ENCODE measurements around the gene TLR9.

TLR9 gene

GRCh38 chr3:52247409-52248164, 22.1 kb upstream of the TLR9 start:
- no peak for DNase-seq (ENCODE audit: low spot score)

DNA sequence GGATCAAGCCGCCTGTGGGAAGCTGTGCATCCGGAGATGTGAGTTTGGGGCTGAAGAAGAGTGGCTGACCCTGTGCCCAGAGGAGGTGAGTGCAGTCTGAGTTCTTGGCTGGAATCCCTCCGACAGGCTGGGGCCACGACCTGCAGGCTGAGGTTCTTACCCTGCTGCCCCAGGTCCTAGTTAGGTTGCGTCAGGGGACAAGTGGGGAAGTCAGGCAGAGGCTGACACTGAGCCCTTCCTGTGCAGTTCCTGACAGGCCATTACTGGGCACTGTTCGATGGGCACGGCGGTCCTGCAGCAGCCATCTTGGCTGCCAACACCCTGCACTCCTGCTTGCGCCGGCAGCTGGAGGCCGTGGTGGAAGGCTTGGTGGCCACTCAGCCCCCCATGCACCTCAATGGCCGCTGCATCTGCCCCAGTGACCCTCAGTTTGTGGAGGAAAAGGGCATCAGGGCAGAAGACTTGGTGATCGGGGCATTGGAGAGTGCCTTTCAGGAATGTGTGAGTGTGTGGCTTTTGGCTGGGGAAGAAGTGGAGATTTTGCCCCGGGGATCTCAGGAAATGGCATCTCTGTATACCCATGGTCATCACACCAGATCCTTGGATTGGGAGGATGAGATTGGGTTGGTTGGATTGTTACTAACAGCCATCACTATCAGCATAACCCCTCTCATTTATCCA, 21.4 kb upstream of the TLR9 start:
- DNase-seq (ENCODE audit: low spot score) = no peak

- no peak for DNase-seq (ENCODE audit: low spot score)
These were observed 20.8 kb upstream of the TLR9 start for GRCh38 chr3:52246264-52246620.

DNA sequence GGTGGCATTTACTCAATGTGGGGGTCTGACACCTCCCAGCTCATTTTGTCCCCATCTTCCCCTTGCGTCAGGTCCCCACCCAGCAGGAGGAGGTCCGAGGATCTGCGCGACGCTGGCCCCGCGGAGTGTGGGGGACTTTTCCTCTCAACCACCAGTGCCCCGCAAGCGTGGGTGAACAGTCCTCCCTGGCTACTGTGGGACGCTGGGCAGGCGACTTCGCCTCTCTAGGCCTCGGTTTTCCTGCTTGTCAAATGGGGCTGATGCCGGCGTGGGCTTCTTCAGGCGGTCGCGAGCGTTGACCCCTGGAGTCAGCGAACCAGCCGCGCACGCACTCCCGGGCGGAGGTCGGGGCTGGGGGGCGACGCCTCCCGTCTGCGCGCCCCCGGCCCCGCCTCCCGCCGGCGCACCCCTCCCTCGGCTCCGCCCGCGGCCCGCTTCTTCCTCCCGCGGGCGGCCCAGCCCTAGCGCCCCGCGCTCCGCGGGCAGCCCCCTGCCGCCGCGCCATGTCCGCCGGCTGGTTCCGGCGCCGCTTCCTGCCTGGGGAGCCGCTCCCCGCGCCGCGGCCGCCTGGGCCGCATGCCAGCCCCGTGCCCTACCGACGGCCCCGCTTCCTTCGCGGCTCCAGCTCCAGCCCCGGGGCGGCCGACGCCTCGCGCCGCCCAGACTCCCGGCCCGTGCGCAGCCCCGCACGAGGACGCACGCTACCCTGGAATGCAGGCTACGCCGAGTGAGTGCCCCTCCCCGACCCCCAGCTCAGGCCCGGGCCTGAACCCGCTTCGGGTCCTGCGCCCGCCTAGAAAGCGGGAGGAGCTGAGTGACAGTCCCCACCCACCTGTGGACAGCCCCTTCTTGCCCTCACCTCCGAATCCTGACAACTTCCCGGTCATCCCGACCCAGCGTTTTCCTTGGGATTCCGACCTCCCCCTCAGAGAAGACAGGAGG, 20.1 kb upstream of the TLR9 start, which contains the start of gene PPM1M:
Gene PPM1M (plus strand): TSS at position 438 of the 942 bp plus-strand sequence. CDS start 66 bp downstream, at position 504.
- DNase-seq (ENCODE audit: low spot score) = no peak

DNA sequence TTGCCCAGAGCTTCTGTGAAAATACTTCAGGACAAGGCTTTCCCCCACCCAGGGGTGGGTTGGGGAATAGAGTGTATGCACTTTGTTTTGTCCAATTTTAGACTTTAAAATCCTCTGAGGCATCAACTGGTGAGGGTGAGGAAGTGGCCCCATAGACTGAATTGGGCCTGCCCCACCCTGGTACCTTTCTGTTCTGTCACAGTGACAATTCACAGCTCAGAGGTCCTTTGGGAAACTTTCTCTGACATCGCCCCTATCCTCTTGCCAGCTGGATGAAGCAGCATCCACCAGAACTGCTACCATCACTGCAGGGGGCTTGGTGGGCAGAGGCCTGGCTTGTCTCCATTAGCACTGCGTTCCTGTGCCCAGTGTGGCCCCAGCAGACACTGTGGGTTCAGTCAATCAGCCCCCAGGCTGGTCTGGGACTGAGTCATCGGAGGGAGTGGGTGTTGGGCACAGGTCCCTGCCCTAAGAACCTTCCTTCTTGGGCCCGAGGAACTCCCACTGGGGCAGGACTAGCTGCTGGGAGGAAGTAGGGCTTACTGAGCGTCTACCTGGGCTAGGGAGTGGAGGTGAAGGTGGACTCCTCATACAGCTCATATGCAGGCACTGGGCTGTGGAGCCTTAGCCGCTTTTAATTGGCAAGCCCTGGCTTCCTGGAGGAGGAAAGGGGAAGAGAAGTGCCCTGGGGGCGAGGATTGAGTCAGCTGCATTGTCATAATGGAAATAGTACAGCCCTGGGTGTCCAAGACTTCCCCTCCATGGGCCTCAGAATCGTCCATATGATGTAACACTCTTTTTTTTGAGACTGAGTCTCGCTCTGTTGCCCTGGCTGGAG, 18.6 kb upstream of the TLR9 start:
- DNase-seq (ENCODE audit: low spot score) = peak; percentile 83

DNA sequence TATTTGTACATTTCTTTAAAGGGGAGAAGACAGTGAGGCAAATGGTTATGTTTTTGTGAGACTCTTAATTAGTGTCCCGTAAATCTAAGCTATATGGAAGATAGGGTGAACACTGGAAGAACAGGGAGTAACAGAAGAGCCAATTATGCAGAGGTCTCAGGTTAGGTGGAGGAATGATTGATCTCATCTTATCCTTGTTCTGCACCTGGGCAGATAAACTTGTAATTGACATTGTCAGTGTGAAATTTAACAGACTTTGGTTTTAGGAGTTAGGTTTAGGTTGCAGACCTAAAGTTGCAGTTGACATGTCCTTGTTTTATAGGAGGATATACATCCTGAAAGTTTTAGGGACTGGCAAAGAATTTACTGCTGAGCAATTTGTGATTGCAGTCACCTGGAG, 16.6 kb upstream of the TLR9 start:
- no peak for DNase-seq (ENCODE audit: low spot score)

- no peak for DNase-seq (ENCODE audit: low spot score)
These were observed 15.5 kb upstream of the TLR9 start for GRCh38 chr3:52240886-52241370.

DNA sequence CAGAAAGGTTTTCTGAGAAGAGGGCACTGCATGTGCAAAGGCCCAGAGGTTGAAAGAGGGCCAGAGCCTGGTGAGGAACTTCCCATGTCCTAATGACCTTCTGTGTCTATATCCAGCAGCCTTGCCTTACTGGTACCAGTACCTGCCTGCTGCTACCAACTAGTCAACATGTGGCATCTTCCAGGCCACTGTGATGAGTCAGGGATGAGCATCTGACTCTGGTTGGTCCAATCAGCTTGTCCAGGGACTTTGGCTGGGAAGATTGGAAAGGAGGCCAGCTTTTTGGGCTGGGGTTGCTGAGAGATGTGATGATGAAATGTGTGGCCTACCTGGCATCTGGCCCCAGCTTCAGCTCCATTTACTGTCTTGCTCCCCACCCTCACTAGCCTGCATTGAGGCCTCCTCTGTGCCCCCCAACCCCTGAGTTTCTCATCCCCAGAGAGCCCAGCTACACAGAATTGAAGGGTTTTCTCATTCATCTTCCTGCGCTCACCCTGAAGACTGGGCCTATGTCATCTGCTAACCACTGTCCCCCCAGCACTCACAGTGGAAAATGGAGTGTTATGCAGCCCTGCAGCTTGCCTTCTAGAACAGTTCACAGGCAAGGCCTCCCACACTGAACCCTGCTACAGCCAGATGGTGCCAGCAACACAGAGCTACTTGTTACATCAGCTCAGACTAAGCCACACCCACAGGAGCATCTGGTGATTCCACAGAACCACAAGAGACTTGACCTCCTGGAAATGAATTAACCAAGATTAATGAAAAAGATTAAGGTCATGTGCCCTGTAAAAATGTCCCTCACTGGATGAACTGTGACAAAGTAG, 14.8 kb upstream of the TLR9 start:
- peak; percentile 80 for DNase-seq (ENCODE audit: low spot score)

DNA sequence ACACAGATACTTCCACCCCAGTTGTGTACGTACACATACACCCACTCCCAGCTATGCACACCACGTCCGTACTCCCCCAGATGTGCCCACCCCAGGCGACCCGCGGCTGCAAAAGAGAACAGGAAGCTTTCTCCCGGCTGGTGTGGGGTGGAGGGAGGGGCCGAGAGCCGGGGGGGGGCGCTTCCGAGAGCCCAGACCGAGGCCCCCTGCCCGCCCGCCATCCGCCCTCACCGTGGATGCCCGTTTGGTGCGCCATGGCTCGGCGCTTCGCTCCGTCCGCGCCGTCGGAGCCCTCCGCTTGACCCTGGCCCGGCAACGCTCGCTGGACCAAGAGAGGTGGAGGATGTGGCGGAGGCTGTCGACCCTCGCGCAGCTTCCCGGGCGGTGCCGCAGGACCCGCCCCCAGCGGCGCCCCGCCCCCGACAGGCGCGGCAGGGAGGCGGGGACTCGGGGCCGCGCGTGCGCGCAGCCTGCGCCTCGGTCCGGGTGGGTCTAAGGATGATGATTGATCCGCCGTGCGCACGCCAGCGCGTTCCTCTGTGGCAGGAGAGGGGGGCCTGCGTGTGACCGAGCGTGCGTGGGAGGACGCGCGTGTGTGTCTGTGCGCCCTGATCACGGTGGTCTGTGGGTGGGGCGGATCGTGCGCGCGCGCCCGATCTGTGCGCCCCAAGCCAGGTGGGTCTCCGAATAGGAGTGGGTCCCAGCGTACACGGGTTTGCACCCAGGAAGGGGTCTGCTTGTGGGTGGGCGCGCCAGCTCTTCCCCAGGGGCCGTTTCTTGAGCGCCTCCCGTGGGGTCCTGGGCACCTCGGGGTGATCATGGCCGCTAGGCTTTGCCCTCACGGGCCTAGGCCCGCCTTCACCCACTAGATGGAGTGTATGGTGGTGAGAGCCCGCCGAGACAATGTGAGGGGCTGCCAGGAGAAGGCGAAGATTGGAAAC, 13.6 kb upstream of the TLR9 start, which contains the start of gene TWF2:
Gene TWF2 (minus strand): TSS at position 398 of the 941 bp plus-strand sequence. CDS start 142 bp downstream, at position 256.
- peak; percentile 87 for DNase-seq (ENCODE audit: low spot score)

DNA sequence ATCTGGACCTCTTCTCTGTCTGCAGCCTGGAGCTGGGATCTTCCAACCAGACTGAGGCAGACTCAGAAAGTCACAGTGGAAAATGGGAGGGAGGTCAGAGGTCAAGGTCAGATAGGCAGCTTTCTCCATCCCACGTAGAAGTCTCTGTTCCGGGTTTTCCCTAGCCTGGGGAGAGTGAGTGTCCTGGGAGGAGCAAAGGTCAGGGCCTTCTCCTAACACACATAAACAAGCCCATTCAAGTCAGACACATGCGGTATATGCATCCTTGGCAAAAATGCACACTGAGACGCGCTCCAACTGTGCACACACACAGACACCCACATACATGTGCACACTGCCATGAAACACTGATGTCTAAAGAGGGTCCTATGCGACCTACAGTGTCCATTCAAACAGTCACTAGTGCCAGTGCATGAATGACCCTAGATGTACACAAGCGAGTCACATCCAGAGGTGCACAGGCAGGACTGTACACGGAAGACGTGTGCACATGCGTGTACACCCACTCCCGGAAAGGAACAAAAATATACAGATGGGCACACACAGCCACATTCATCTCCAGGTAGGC, 12.8 kb upstream of the TLR9 start:
- no peak for DNase-seq (ENCODE audit: low spot score)

DNA sequence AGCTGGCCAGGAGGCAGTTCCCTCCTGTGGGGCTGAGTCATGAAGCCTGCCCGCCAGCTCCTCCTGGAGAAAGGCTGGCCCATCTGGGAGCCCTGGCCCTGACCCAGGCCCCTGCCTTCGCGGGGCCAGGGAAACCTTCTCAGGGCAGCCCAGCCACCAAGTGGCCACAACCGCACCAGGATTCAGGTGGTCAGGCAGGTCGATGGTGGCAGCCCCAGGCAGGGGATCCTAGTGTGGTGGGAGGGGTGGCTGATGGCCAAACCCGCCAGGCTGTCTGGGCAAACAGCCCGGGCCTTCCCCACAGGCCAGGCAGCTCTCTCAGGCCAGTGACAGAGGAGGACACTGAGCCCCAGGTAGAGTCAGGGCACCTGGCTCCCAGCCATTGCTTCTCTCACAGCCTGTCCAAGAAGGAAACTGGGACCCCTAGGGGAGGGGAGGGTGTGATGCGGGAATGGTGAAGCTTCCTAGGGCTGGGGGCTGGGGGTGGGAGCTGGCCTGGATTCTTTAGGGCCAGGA, 12.3 kb upstream of the TLR9 start:
- DNase-seq (ENCODE audit: low spot score) = no peak

DNA sequence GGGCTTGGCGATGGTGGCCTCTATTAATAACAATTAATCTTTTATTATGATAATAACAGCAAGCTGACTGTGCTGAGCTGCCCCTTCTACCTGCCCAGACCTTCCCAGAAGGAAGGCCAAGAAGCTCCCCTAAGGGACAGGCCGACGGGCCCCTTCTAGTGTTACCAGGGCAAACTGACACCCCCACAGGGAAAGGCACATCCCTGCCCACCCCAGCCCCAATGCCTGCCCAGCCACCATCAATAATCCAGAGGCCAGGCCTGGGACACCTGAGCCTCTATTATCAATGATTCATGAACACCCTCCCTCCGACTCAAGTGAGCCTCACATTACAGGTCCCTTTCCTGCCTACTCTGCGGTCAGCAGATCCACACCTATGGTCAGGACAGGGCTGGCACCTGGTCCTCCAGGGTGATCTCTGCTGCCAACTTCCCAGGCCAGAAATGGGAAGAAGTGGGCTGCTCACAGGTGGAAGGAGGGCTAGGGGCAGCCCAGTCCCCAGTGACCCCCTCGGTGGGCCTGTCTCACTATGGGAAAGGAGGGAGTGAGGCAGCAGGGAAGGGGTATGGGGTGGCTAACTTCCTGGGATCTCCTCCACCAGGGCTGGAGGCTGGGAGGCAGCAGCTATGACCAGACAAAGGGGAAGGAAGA, 11.7 kb upstream of the TLR9 start:
- DNase-seq (ENCODE audit: low spot score) = no peak

- no peak for DNase-seq (ENCODE audit: low spot score)
These were observed 11.0 kb upstream of the TLR9 start for GRCh38 chr3:52236424-52236886.

DNA sequence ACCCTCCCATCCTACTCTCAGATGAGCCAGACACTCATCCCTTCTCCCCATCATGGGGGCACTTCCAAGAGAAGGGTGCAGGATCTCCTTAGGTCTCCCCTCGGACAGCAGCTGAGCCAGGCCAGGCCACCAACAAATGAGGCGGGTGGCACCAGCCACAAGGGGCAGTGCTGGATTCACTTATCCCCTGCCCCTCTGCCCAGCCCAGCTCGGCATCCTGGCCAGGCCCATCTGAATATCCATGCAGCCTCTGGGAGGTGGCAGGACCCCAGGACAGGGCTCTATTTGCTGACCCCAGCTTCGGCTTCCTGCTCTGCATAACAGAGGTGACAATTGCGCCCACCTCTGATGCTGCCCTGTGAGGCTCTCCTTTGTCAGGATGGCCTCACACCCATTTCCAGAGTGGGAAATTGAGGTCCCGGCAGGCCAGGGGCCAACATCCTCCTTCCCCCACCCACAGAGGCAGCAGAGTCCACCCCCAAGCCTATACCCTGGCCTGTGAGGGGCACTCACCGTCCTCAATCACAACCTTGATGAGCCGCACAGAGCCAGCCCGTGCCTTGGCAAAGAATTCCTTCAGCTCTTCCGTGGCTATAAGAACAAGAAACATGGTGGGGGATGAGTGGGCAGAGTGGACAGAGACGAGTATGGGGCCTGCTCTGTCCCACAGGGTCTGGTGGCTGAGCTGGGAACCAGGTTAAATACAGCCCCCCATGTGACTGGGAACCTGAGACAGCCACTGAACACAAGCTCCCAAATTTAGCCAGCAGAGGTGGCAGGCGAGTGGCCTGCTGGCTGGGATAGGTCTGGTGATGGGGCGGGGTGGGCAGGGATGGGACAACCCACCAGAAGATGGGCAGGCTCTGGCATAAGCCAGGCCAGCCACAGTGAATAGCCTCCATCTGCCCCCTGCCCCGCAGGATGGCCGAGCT, 9.3 kb upstream of the TLR9 start:
- DNase-seq (ENCODE audit: low spot score) = no peak

- no peak for DNase-seq (ENCODE audit: low spot score)
These were observed 8.5 kb upstream of the TLR9 start for GRCh38 chr3:52233968-52234367.

GRCh38 chr3:52233108-52233591, 7.7 kb upstream of the TLR9 start:
- no peak for DNase-seq (ENCODE audit: low spot score)

All from activated CD4-positive, alpha-beta T cell treated with anti-CD3 and anti-CD28 coated beads, Interleukin-2, Interleukin-4, amounts not matched to agents 100 ng/mL and 50 ng/mL, durations not matched to agents 16 hours and 8 hours (primary cell).